AG08396 (cell line): ENCODE results near the gene SAE1.

Experiments
- DNase-seq: peaks from one replicate; pipeline ENCODE4 v3.0.0; 2012; ENCODE audit warnings: low spot score, mixed read lengths

SAE1 gene

DNA sequence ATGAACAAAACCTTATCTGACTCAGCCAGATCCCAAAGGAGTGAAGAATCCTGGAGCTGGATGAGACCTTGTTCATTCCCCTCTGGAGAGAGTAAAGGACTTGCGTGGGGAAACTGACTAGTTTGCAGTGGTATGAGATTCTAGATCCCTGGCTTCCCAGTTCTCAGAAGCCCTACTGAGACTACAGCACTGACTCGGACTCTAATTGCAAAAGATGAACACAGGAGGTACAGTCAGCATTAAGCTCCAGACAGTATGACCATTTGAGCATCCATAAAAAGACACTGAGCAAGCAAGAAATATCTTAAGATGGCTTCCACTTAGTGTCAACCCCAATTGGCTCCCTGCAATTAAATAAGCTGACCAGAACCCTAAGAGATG is 23.8 kb upstream of the SAE1 start:
- no peak for DNase-seq

DNA sequence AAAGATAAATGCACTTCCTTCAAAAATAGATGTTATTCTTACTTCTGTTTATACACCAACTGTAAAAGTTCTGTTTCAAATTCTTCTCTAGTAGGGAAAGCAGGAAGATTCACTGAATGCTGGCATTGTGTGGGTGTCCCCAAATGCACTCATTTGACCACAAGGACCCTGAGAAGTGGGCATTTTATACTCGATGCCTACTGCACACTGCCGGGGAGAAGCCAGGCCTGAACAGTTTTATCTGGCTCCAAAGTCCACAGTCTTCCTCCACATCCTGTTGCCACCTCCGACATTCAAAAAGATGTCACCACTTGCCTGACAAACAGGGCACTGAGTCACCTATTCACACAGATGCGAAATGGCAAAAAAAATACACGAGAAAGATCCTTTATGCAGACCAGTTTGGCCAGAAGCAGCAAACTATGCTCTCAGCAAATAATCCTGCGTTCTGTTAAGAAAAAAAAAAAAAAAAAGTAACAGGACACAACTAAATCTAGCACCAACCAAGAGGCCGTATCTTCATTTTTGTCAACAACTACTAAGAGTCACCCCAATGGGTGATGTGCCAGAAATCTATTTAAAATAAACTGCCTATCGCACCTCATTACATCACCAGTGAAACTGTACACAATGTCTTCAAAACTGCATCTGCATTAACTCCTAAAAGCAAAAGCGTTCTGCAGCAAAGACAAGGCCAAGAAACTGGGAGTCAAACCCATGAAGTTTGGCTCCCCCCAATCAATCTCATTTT is 23.3 kb upstream of the SAE1 start:
- peak; percentile 5 for DNase-seq

GRCh38 chr19:47107953-47108746 is 22.5 kb upstream of the SAE1 start:
- peak; percentile 31 for DNase-seq

DNA sequence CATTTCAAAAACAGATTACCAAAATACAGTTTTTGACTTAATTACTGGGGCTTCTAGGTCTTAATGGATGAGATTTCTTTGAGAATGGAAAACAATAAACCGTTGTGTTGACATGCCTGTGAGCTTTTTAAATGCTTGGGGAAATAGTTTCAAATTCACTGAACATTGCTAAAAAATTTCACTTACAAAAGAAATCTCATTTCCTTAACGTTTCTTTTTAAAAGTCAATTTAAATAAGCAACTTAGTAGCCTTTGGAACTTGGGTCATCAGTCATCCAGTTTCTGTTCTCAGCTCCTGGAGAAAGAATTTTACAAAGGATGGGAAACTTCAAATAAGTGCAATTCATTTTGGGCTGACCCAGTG is 21.5 kb upstream of the SAE1 start:
- DNase-seq, result no peak

- no peak for DNase-seq
Measured at GRCh38 chr19:47109541-47110375, 20.9 kb upstream of the SAE1 start.

GRCh38 chr19:47110521-47111005 is 20.1 kb upstream of the SAE1 start:
- no peak for DNase-seq

DNA sequence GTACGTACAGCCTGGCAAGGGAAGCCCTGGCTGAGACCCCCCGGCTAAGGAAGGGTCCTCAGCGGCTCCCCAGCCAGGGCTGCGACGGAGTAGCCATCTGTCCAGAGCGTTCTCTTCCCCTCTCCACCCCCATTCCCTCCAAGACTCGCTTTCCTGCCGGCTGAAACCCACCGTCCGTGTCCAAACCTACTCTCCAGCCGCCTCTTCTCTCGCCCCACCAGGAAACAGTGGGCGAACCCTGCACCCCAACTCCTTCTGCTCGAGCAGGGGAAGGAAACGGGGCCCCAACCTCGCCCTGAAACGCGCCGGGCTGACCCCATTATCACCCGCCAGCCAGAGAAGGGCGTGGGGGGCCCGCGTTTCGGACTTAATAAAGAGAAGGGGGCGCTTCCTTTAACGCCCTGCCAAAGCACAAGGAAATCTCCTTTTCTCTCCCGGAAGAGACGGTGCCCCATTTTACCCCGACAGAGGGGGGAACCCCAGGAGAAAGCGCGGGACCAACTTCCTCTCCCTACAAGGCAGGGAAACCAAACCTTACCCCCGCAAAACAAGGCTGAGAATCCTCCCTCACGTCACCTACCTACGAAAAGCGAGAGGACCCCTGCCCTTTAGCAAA is 19.5 kb upstream of the SAE1 start:
- no peak for DNase-seq

- DNase-seq, result no peak
Measured at GRCh38 chr19:47111682-47112165, 18.9 kb upstream of the SAE1 start.

- DNase-seq, result peak; percentile 81
Measured at GRCh38 chr19:47112166-47112996, 18.3 kb upstream of the SAE1 start.

DNA sequence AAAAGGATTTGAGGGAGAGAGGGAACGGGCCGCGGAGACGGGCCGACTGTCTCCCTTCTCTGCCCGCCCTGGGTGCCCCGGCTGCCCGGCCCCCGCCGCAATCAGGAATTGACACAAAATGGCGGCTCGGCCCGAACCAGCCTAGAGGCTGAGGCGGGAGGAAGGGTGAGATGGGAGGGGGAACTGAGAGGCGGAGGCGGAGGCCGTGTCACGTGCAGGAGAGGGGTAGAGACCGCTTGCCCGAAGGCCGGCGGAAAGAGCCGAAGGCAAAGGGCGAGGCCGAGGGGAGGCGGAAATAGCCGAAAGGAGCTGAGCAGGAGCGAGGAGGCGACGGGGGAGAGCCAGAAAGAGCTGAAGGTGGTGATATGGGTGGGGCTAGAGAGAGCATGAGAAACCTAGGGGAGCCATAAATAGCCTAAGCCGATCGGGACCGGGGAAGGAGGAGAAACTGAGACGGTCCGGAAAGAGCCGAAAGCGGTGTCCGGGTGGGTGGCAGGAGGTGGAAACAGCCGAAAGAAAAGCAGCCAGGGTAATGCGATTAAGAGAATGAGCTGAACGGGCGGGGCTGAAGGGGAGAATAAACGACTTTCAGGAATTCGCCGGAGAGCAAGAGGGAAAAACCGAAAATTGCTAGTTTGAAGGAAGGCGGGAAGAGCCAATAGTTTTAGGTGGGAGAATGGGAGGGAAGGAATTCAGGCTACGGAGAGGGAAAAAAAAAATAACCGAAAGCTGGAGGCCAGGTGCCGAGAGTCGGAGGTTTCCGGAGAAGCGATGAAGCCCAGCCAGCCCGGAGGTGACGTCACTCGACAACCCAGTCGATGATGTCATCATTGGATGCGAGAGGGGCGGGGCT is 17.4 kb upstream of the SAE1 start, which contains the start of gene ZC3H4:
TSS of gene ZC3H4 (minus strand) at position 780 of the 853 bp plus-strand sequence. CDS start 1,192 bp downstream, outside the sequence.
- DNase-seq, result peak; percentile 95

DNA sequence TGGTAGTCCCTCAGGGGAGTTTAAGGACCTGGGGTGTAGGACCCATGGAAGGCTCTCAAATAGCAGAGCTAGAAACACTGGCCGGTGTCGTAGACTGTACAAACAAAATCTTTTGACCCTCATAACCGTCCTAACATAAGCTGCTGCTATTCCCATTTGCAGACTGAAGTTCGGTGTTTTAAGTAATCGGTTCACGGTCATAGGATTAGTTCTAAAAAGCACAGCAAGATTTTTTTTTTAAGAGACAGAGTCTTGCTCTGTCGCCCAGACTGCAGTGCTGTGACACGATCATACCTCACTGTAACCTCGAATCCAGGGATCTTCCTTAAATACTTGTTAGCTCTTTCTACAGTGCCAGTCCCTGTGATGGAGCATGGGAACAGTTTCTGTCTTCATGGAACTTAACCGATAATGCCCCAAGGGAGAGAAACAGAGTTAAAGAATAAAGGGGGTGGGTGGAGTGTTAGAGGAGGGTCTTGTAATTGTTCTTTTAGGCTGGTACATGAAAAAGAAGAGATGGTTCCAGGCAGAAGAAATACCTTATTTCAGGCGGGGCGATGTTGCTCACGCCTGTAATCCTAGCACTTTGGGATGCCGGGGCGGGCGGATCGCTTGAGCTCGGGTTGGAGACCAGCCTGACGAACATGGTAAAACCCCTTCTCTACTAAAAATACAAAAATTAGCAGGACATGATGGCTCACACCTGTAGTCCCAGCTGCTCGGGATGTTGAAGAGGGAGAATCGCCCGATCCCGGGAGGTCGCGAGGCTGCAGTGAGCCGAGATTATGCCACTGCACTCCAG is 16.6 kb upstream of the SAE1 start:
- DNase-seq, result no peak

DNA sequence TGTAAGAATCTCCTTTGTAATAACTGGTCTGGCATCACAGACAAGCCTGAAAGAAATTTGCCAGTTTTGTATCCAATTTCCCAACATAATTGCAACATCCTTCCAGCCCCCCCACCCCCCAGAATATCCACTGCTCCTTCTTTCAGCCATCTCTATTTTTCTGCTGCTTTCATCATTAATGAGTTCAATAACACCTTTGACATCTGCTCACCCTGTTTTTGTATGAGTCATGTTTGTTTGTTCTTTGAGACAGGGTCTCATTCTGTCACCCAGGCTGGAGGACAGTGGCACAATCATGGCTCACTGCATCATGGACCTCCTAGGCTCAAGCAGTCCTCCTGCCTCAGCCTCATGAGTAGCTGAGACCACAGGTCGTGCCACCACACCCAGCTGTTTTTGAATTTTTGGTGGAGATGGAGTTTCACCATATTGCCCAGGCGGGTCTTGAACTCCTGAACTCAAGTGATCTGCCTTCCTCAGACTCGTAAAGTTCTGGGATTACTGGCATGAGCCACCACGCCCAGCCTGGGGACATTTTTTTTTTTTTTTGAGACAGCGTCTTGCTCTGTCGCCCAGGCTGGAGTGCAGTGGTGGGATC is 10.1 kb upstream of the SAE1 start:
- DNase-seq, result no peak

- no peak for DNase-seq
Measured at GRCh38 chr19:47122359-47123335, 8.0 kb upstream of the SAE1 start.

DNA sequence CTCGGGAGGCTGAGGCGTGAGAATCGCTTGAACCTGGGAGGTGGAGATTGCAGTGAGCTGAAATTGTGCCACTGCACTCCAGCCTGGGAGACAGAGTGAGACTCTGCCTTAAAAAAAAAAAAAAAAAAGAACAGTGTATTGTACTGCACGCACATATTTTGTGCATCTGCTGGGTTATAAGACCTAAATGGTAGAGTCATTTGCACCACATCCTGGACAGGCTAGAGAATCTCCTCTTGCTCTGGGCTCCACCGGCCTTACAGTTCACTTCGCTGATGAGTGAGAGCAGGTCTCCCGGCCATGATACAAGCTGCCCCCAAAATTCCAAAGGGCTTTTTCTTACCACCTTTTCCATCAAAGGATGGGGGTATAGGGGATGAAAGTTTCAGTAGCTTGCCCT is 7.2 kb upstream of the SAE1 start:
- no peak for DNase-seq

DNA sequence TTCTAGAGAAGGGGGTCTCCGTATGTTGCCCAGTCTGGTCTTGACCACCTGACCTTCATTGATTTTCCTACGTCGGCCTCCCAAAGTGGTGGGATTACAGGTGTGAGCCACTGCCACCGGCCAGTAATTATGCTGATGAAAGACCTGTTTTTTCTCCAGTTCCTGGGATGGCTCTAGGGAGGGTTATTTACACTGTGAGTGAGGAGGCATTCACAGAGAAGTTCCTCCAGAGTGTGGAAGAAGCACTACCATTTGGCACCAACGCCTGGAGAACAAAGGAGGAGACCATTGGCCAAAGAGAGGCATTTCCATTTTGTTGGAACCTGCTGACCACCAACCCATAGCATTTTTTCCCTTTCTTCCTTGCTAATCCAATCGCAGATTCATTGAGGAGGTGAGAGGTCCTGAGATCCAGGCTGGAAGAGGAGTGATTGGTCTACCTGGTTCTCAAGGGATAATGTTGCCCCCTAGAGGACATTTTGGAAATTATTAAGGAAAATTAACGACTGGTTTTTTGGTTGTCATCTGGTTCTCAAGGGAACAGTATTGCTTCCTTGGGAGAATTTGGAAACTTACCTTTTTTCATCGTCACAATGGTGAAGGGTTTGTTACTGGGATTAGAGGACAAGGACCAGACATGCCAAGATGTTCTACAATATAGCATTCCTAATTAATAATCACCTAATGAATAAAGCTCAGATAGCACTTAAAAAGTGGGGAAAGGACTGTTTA is 5.5 kb upstream of the SAE1 start:
- peak; percentile 60 for DNase-seq

- no peak for DNase-seq
Measured at GRCh38 chr19:47125669-47125938, 5.0 kb upstream of the SAE1 start.

DNA sequence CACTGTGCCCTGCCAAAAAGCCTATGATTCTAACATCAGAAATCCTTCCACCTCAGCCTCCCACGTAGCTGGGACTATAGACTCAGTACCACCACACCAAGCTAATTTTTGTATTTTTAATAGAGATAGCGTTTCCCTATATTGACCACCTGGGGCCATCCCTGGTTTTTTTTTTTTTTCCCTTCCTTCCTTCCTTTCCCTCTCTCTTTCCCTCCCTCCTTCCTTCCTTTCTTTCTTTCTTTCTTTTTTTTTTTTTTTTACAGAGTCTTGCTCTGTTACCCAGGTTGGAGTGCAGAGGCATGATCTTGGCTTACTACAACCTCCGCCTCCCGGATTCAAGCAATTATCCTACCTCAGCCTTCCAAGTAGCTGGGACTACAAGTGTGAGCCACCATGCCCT is 1.1 kb upstream of the SAE1 start:
- DNase-seq, result no peak
